Mucosa of stomach (tissue), 1 donor: ENCODE results near the gene R3HDM4.

ENCODE experiments used
- H3K27me3 ChIP-seq: one replicate; pipeline ENCODE4 v1.7.0; 2013; ENCODE audit warnings: mild to moderate bottlenecking, low read length; ENCODE audit not compliant: control insufficient read depth, insufficient read depth
- H3K36me3 ChIP-seq: one replicate; pipeline ENCODE4 v1.7.0; 2013; ENCODE audit warnings: low read length; ENCODE audit not compliant: control insufficient read depth, insufficient read depth
- H3K4me1 ChIP-seq: one replicate; pipeline ENCODE4 v1.7.0; 2013; ENCODE audit warnings: mild to moderate bottlenecking, low read length; ENCODE audit not compliant: control insufficient read depth, insufficient read depth
- H3K4me3 ChIP-seq: one replicate; pipeline ENCODE4 v1.7.0; 2013; ENCODE audit warnings: low read length
- H3K9ac ChIP-seq: one replicate; pipeline ENCODE4 v1.7.0; 2013; ENCODE audit warnings: mild to moderate bottlenecking, low read length, moderate library complexity
- H3K9me3 ChIP-seq: one replicate; pipeline ENCODE4 v1.7.0; 2013; ENCODE audit warnings: mild to moderate bottlenecking, low read length, moderate library complexity; ENCODE audit not compliant: control insufficient read depth
- donor health status: Pancreatic carcinoma.

The R3HDM4 gene

DNA sequence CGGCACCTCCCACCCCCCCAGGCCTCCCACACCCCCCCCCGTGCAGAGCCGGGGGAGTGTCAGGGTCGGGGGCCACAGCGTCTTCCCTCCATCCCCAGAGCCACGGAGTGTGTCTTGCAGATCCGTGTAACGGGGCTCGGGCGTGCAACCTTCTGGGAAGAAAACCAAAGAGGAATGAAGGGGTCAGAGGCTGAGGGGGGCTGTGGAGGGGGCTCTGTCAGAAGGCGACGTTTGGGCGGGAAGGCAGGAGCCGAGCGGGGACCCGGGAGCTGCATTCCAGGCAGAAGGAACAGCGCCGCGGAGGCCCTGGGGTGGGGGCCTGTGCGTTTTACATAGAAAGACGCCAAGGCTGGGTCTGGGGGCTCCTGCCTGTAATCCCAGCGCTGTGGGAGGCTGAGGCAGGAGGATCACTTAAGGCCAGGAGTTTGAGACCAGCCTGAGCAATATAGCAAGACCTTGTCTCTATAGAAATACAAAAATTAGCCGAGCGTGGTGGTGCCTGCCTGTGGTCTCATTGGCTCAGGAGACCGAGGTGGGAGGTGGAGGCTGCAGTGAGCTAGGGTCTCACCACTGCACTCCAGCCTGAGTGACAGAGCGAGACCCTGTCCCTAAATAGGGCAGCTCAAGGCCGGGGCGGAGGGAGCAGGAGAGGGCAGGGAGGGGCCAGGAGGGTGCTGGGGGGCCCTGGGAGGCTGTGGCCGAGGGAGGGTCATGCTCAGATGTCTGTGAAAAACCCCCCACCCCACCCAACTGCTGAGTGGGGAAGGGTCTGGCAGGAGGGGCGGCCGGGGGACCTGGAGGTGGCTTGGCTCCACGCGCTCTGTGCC is 40.6 kb upstream of the R3HDM4 start:
- Histone ChIP-seq H3K4me1 (peaks cover 14% of the 10 kb centered on the region), H3K9me3 (no peaks in the 10 kb centered on the region), H3K9ac (no peak overlapping the region), H3K36me3 (no peaks in the 10 kb centered on the region), H3K4me3 (no peak overlapping the region), H3K27me3 (peaks cover 7% of the 10 kb centered on the region)

DNA sequence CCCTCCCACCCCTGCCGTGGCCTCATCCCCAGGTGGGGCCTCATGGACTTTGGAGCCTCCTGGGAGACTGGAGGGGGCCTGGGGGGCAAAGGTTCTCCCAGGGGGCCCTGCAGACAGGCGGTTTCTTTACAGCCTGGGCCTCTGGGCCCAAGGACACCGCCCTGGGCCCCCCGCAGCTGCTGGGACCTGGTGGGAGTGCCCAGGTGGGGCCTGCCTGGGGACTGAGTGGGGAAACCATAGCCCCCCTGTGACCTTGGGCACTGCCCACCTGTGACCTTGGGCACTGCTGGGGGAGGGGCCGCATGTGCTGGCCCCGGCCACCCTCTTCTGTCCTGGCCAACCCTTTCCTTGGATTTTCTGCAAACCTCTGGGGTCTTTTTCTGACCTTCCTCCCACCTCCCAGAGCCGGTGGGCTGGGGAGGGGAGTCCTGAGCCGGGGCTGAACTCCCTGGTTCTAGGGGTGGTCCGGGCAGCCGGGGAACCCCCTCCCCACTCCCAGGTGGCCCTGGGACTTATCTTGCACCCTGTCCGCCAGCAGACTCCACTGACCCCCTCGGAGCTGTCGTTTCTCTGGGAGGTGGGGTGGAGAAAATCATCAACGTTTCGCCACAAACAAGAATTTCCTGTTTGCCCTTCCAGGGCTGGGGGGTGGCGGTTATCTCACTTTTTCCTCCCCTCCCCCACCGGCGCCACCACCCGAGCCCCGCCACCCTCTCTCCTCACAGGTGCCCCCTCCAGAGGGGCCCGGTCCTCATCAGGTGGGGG is 39.8 kb upstream of the R3HDM4 start:
- peaks cover 14% of the 10 kb centered on the region for H3K4me1 ChIP-seq
- H3K9ac ChIP-seq, result no peak overlapping the region
- no peak overlapping the region for H3K4me3 ChIP-seq
- H3K9me3 ChIP-seq, result no peaks in the 10 kb centered on the region
- peaks cover 7% of the 10 kb centered on the region for H3K27me3 ChIP-seq
- H3K36me3 ChIP-seq, result no peaks in the 10 kb centered on the region

DNA sequence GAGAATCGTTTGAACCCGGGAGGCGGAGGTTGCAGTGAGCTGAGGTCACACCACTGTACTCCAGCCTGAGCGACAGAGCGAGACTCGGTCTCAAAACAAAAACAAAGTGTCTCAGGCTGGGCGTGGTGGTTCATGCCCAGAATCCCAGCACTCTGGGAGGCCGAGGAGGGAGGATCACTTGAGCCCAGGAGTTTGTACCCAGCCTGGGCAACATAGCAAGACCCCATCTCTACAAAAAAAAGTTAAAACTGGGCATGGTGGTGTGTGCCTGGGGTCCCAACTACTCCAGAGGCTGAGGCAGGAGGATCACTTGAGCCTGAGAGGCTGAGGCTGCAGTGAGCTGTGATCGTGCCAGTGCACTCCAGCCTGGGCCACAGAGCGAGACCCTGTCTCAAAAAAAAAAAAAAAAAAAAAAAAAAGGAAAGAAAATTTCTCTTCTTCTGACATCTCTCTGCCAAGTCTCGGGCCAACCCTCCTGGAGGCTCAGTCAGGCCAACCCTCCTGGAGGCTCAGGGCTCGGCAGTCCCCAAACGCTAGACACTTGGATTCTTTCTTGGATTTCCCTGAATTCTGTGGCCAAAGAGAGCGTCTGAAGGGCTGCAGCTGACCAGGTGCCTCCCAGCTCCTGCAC is 39.1 kb upstream of the R3HDM4 start:
- Histone ChIP-seq H3K4me1 (peaks cover 14% of the 10 kb centered on the region), H3K9me3 (no peaks in the 10 kb centered on the region), H3K27me3 (peaks cover 7% of the 10 kb centered on the region), H3K9ac (no peak overlapping the region), H3K36me3 (no peaks in the 10 kb centered on the region), H3K4me3 (no peak overlapping the region)

DNA sequence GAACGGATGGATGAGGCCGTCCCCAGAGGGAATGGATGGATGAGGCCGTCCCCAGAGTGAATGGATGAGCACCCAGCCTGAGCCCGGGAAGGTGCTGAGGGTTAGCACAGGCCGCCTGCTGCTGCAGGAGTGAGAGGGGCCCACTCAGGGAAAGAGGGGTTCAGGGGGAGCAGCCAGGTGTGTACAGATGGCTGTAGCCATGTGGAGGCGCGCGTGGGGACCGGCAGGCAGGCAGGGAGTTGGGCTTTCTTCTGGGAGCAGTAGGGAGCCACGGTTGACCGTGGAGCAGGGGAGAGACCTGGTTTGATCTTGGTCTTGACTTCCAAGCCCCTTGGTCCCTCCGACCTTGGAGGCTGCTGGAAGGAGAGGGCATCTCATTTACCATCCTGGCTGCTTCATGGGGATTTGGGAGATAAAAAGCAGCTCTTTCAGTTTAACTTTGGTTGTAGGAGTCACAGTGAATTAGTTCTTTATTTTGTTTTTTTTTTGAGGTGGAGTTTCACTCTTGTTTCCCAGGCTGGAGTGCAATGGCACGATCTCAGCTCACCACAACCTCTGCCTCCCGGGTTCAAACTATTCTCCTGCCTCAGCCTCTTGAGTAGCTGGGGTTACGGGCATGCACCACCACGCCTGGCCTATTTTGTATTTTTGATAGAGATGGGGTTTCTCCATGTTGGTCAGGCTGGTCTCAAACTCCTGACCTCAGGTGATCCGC is 37.5 kb upstream of the R3HDM4 start:
- H3K27me3 ChIP-seq, result peaks cover 4% of the 10 kb centered on the region
- no peaks in the 10 kb centered on the region for H3K9me3 ChIP-seq
- no peak overlapping the region for H3K9ac ChIP-seq
- H3K4me3 ChIP-seq, result no peak overlapping the region
- H3K36me3 ChIP-seq, result no peaks in the 10 kb centered on the region
- peaks cover 14% of the 10 kb centered on the region for H3K4me1 ChIP-seq

DNA sequence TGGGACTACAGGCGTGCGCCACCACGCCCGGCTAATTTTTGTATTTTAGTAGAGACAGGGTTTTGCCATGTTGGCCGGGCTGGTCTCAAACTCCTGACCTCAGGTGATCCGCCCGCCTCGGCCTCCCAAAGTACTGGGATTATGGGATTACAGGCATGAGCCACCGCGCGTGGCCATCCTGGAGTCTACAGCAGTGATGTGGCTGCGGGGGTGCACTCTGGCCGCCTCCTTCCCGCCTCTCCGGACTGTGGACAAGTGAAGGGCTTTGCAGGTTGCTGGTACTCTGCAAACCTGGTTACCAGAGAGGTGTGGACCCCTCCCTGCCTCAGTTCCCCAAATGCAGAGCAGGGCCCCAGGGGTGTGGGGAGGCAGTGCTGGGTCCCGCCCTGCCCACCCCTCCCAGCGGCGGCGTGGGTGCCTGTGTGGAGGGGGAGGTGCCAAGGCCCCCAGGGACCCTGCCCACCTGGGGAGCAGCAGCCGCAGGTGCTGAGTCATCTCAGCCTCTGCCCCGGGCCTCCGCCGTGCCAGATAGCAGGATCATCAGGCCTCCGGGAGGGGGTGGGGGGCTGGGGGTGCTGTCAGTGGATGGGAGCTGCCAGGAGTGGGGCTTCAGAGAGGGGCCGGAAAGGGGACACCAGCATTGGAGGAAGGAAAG is 36.0 kb upstream of the R3HDM4 start:
- Histone ChIP-seq H3K4me3 (no peak overlapping the region), H3K36me3 (no peaks in the 10 kb centered on the region), H3K4me1 (peaks cover 28% of the 10 kb centered on the region), H3K27me3 (peaks cover 8% of the 10 kb centered on the region), H3K9ac (no peak overlapping the region), H3K9me3 (no peaks in the 10 kb centered on the region)

DNA sequence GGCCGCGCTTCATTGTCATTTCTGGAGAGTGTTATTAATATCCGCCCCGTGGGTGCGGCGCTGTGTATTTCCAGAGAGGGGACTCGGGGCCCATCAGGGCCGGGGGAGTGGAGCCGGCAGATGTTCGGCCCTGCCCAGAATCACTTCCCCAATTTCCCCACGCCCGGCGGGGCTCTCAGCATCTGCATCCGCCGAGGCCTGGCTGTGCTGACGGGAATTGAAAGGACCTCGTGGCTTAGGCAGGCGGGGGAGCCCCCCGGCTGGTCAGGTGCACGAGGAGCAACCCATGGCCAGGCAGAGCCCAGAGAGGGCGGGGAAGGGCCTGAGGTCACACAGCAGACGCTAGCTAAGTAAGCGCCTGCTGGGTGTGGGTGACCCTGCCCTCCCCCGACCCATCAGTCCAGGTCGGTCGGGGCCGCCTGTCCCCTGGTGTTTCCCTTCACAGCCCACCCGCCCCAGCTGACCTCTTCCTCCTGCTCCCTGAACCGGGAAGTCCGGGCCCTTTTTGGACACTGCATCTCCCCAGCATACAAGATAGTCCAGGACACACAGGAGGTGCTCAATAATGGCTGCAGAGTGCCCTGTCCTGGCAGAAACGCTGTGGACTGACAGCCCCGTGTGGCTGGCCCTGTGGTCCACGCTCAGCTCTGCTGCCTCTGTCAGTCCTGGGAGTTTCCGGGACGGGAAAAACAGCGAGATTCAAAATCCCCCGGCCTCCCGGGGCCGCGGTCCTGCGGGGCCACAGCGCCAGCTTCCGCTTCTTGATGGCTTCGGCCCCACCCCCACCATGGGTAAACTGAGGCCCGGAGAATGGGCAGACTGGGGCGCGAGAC is 34.9 kb upstream of the R3HDM4 start:
- H3K4me1 ChIP-seq, result peaks cover 30% of the 10 kb centered on the region
- no peak overlapping the region for H3K4me3 ChIP-seq
- H3K27me3 ChIP-seq, result peaks cover 11% of the 10 kb centered on the region
- no peaks in the 10 kb centered on the region for H3K36me3 ChIP-seq
- no peak overlapping the region for H3K9ac ChIP-seq
- no peaks in the 10 kb centered on the region for H3K9me3 ChIP-seq

DNA sequence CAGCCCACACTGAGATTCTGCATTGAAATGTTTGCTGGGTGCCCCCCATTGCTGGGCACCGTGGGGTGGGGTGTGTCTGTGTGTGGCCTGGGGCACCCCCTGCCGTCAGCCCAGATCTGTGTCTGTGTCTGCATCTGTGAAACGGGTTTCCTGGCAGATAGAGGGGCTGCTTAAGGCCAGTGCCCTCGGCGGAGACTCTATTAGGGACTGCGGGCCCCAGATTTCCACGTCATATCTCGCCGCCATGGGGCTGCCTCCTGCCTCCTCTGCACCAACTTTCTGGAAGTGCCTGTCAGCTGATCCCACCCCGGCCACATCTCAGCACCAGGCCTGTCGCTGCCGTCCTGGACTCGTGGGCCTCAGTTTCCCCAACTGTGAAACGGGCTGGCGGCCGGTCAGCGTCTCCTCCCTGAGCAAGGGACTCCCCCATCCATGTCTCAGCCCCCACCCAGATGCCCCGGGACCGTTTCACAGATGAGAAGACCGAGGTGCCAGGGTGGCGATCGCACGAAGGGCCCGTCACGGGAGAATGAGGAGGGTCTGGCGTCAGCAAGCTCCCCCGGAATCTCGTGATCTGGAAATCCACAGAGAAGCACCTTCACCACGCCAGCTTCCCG is 34.2 kb upstream of the R3HDM4 start:
- H3K27me3 ChIP-seq, result peaks cover 8% of the 10 kb centered on the region
- H3K4me1 ChIP-seq, result peaks cover 30% of the 10 kb centered on the region
- H3K9me3 ChIP-seq, result no peaks in the 10 kb centered on the region
- no peaks in the 10 kb centered on the region for H3K36me3 ChIP-seq
- H3K4me3 ChIP-seq, result no peak overlapping the region
- no peak overlapping the region for H3K9ac ChIP-seq

DNA sequence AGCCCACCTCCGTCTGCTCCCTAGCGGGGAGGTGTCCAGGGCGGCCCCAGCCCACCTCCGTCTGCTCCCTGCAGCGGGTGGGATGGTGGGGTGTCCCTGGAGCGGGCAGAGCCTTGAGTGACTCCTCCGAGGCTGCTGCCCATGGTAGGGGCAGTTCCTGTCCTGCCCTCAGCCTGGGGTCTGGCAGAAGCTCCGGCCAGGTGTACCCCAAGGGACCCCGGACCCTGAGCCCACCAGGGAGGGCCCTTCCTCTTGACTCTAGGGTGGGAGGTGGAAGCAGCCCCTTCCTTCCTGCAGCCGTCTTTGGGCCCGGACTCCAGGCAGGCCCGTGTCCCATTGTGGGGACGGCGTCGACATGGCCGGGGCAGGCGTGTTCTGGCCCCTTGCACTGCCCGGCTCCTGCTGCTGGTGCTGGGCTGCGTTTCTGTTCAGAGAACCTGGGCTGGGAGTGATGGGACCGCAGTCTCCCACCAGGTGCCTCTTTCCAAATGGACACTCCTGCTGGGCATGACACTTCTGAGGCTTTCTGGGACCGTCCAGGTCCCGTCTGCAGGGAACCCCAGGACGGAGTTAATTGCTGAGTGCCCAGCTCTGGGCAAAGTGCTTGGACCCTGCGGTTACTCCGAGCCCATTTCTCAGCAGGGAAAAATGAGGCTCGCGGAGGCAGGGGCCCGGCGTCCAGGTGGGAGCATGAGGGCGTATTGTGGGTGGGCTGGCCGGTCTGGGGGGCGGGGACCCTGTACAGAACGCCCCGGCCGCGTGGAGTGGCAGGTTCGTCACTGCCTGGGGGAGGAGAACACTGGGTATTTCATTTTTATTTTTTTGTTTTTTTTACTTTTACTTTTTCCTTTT is 32.6 kb upstream of the R3HDM4 start:
- no peaks in the 10 kb centered on the region for H3K9me3 ChIP-seq
- H3K4me1 ChIP-seq, result peaks cover 43% of the 10 kb centered on the region
- no peak overlapping the region for H3K4me3 ChIP-seq
- H3K9ac ChIP-seq, result no peak overlapping the region
- H3K36me3 ChIP-seq, result no peaks in the 10 kb centered on the region
- H3K27me3 ChIP-seq, result peaks cover 8% of the 10 kb centered on the region

DNA sequence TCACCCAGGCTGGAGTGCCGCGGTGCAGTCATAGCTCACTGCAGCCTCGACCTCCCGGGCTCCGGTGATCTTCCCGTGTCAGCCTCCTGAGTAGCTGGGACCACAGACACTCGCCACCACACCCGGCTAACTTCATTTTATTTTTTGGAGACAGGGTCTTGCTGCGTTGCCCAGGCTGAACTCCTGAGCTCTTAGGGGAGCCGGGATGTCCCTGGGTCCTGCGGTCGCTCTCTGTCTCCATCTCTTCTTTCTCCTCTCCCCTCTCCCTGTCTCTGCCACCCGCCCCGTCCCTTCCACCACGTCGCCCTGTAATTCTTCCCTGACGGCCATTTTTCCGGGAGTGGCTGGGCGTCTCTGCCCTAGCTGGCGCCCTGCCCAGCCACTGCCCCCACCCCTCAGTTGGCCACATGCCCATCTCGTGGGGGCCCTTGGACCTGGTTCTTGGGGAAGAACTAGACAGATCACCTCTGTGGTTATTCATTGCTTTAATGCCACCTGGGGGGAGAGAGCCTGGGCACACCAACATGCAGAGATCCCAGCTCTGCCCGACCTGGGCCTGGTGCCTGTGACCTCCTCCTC is 31.7 kb upstream of the R3HDM4 start:
- no peaks in the 10 kb centered on the region for H3K36me3 ChIP-seq
- H3K27me3 ChIP-seq, result peaks cover 8% of the 10 kb centered on the region
- H3K4me1 ChIP-seq, result peaks cover 51% of the 10 kb centered on the region
- H3K9ac ChIP-seq, result peak overlapping the region; percentile 28
- H3K9me3 ChIP-seq, result no peaks in the 10 kb centered on the region
- H3K4me3 ChIP-seq, result no peak overlapping the region

DNA sequence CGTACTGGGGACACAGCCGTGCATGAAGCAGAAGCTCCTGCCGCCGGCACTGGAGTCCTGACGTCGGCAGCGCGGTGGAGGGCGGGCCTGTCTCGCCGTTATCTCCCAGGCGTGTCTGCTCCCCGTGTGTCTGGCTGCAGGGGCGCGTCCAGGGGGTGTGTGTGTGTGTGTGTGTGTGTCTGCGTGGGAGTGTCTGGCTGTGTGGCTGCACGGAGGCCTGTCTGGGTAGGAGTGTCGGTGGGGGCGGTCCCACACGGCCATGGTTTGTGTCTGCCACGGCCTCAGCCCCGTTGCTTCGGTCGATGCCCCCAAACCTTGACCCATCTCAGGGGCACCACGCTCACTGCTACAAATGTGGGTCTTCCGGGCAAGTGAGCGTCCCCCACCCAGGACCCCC is 31.1 kb upstream of the R3HDM4 start:
- no peaks in the 10 kb centered on the region for H3K36me3 ChIP-seq
- H3K27me3 ChIP-seq, result peaks cover 8% of the 10 kb centered on the region
- no peak overlapping the region for H3K4me3 ChIP-seq
- H3K4me1 ChIP-seq, result peaks cover 51% of the 10 kb centered on the region
- no peaks in the 10 kb centered on the region for H3K9me3 ChIP-seq
- H3K9ac ChIP-seq, result peak overlapping the region; percentile 28
